ENCODE measurements around the gene VARS2. TPM values are rescaled to one million over a fixed set of nuclear protein-coding genes. Genes with fewer than 3 reads are reported as not detected.

VARS2 gene
- total and polyA plus RNA-seq, 9 of the 15 experiments (the other 6 are each of a cell fraction or from before 2014, with no cell fraction given): 1.6 to 53.6 (median 29.9) TPM

DNA sequence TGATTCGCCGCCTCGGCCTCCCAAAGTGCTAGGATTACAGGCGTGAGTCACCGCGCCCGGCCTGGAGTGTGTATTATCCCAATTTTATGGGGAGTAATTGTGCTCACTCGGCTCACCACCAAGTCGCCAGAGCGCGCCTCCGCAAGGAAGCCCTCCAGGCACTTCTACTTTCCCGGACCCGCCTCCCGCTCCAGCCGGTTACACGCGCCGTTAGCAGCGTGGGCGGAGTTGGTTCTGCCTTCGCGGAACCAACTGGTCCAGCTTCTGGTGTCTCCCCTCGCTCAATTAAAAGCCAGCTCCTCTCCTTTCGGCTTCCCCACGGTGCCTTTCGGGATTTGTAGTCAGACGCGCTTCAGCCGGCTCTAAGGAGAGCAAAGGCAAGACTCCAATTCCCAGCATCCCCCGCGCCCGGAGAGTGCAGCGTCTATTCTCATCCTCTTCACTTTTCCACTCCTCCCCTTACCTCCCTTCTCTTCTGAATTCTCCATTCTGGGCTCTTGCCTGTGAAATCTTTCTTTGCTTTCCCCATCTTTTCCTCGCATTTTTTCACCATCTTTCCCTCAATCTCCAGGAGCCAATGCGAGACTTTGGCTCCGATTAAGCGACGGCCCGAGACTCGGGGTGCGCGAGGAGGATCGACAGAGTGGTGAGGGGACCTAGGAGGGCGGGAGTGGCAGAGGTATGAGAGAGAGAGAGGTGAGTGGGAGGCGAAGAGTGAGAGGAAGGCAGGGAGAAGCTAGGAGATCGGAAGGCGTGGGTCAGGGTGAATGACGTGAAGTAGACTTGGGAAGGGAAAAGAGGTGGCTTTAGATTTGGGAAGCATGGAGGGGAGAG, 6.1 kb upstream of the VARS2 start, which contains the start of gene GTF2H4 (continued):
- peak; percentile 44; the same call in 1 of the 2 replicates for TF ChIP-seq MITF (IDR thresholded peaks at IDR 0.05)
- TF ChIP-seq, protein P1, sequence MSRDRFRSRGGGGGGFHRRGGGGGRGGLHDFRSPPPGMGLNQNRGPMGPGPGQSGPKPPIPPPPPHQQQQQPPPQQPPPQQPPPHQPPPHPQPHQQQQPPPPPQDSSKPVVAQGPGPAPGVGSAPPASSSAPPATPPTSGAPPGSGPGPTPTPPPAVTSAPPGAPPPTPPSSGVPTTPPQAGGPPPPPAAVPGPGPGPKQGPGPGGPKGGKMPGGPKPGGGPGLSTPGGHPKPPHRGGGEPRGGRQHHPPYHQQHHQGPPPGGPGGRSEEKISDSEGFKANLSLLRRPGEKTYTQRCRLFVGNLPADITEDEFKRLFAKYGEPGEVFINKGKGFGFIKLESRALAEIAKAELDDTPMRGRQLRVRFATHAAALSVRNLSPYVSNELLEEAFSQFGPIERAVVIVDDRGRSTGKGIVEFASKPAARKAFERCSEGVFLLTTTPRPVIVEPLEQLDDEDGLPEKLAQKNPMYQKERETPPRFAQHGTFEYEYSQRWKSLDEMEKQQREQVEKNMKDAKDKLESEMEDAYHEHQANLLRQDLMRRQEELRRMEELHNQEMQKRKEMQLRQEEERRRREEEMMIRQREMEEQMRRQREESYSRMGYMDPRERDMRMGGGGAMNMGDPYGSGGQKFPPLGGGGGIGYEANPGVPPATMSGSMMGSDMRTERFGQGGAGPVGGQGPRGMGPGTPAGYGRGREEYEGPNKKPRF (IDR thresholded peaks at IDR 0.05; ENCODE audit: low read depth, low read length): no peak
- TF ChIP-seq ZBTB26 (CRISPR knock-in tag; IDR thresholded peaks at IDR 0.05): peak; percentile 93
- TF ChIP-seq MECOM (CRISPR knock-in tag; IDR thresholded peaks at IDR 0.05): no peak
- peak; percentile 90 for TF ChIP-seq ZBTB17 (CRISPR knock-in tag; IDR thresholded peaks at IDR 0.05)
- TF ChIP-seq NFE2 (IDR thresholded peaks at IDR 0.05; ENCODE audit: low read depth): 0 out of 2 replicates have a peak, but pooled peaks have one; percentile 3
- TF ChIP-seq, protein P2, sequence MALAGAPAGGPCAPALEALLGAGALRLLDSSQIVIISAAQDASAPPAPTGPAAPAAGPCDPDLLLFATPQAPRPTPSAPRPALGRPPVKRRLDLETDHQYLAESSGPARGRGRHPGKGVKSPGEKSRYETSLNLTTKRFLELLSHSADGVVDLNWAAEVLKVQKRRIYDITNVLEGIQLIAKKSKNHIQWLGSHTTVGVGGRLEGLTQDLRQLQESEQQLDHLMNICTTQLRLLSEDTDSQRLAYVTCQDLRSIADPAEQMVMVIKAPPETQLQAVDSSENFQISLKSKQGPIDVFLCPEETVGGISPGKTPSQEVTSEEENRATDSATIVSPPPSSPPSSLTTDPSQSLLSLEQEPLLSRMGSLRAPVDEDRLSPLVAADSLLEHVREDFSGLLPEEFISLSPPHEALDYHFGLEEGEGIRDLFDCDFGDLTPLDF (CRISPR knock-in tag; IDR thresholded peaks at IDR 0.05): peak; percentile 75; the same call in 1 of the 2 replicates
- peak; percentile 98 for TF ChIP-seq ZNF395 (CRISPR knock-in tag; IDR thresholded peaks at IDR 0.05)
- TF ChIP-seq RFX7 (CRISPR knock-in tag; IDR thresholded peaks at IDR 0.05): no peak
- peak; percentile 87 for TF ChIP-seq VEZF1 (CRISPR knock-in tag; IDR thresholded peaks at IDR 0.05)
- TF ChIP-seq TBL1XR1 (IDR thresholded peaks at IDR 0.05; ENCODE audit: low read length in 2 of 2): peak; percentile 7 to 67; a peak in 1 of 4 replicates
- TF ChIP-seq TRIM24 (IDR thresholded peaks at IDR 0.05): peak in 1 of 2 experiments; percentile 100; a peak in 2 of 4 replicates
- no peak for TF ChIP-seq ATF1 (CRISPR knock-in tag; IDR thresholded peaks at IDR 0.05)
- peak; percentile 94 for TF ChIP-seq ATF1 (tag; IDR thresholded peaks at IDR 0.05)

Measured in K562 (cell line).